Stimulated activated memory B cell treated with anti-CD40 and anti-IgM and Interleukin-4, amounts not matched to agents 10 μg/mL and 1 μg/mL and 100 μg/mL, for 72 hours (primary cell): Measurements from ENCODE around the gene IL5.
"Not testable (repeated sequence)": the region's sequence is repeated elsewhere in the genome, so short reads cannot be mapped to it uniquely, and the experiment has no call there.

Source experiments
- ATAC-seq: fragments of 150-1000 bp; cut with Tn5 transposase; 2 replicates; pipeline ENCODE4 v1.10.0; 2021
- H3K27ac Mint-ChIP-seq: one replicate; pipeline ENCODE4 v1.8.0; 2022; ENCODE audit warnings: mild to moderate bottlenecking, mixed read lengths
- H3K27me3 Mint-ChIP-seq: one replicate; pipeline ENCODE4 v1.8.0; 2022; ENCODE audit warnings: mixed read lengths
- H3K36me3 Mint-ChIP-seq: one replicate; pipeline ENCODE4 v1.8.0; 2022; ENCODE audit warnings: mixed read lengths
- H3K4me1 Mint-ChIP-seq: one replicate; pipeline ENCODE4 v1.8.0; 2022; ENCODE audit warnings: mixed read lengths
- H3K4me3 Mint-ChIP-seq: one replicate; pipeline ENCODE4 v1.8.0; 2022; ENCODE audit warnings: mild to moderate bottlenecking, moderate library complexity, mixed read lengths
- H3K9me3 Mint-ChIP-seq: one replicate; pipeline ENCODE4 v1.8.0; 2022; ENCODE audit warnings: mixed read lengths

The IL5 gene

DNA sequence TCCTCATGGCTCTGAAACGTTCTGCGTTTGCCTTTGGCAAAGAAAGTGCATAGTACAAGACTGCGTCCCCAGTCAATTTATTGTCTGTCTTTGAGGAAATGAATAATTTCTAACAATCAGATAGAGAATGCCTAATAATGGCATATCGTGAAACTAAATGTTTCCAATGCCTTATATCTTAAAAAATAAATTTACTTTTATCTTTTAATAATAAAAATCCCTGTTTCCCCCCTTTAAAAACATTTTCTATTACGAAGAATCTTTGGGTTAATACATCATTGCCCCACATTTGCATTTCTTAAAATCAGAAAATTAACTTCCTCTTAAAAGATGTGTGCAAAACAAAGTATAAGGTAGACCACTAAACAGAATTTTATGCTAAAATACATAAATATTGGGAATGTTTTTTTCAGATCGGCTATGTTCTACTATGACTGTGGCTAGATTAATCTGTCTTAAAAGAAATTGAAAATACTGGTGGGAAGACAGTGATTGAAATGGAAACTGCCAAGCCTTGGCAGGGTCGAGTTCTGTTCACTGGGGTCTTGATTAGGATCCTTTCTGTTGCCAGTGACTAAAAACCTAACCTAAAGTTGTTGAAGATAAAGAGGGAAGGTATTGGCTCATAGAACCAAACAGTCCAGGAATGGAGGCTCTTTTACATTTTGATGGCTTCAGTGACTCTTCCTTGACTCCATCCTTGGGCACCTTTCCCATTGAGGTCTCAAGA, at the start of gene IL5:
Gene IL5, minus strand, starts transcription at position 51 of the 730 bp plus-strand sequence. Its CDS starts 44 bp downstream, at position 7.
- no peaks in the 10 kb centered on the region for H3K27me3 Mint-ChIP-seq
- no peaks in the 10 kb centered on the region for H3K36me3 Mint-ChIP-seq
- no peaks in the 10 kb centered on the region for H3K9me3 Mint-ChIP-seq
- ATAC-seq = no peak
- H3K4me1 Mint-ChIP-seq = no peaks in the 10 kb centered on the region
- H3K4me3 Mint-ChIP-seq = no peak within 1 kb of the TSS
- H3K27ac Mint-ChIP-seq = no peak within 1 kb of the TSS

- H3K27me3 Mint-ChIP-seq = no peaks in the 10 kb centered on the region
- no peaks in the 10 kb centered on the region for H3K9me3 Mint-ChIP-seq
- H3K36me3 Mint-ChIP-seq = peaks cover 60% of the 10 kb centered on the region
- H3K27ac Mint-ChIP-seq = no peak overlapping the region
- ATAC-seq = no peak
- no peaks in the 10 kb centered on the region for H3K4me1 Mint-ChIP-seq
- no peak overlapping the region for H3K4me3 Mint-ChIP-seq
Observed at GRCh38 chr5:132592521-132592920, 49.2 kb upstream of the IL5 start.

GRCh38 chr5:132591145-132591544, 47.8 kb upstream of the IL5 start:
- no peak for ATAC-seq
- Mint-ChIP-seq H3K9me3 (no peaks in the 10 kb centered on the region), H3K4me1 (no peaks in the 10 kb centered on the region), H3K36me3 (peaks cover 54% of the 10 kb centered on the region), H3K4me3 (no peak overlapping the region), H3K27me3 (no peaks in the 10 kb centered on the region), H3K27ac (no peak overlapping the region)

DNA sequence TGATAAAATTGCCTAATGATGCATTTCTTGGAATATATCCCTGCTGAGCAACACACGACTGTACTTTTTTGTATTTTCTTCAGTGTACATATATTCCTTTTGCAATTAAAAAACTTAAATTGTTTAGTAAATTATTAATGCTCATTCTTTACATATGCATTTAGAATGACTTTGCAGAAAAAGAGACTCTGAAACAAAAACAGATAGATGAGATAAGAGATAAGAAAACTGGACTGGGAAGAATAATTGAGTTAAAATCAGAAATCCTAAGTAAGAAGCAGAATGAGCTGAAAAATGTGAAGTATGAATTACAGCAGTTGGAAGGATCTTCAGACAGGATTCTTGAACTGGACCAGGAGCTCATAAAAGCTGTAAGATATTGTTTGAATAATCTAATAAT, 46.1 kb upstream of the IL5 start:
- Mint-ChIP-seq H3K27me3 (no peaks in the 10 kb centered on the region), H3K27ac (no peak overlapping the region), H3K36me3 (peaks cover 55% of the 10 kb centered on the region), H3K4me3 (no peak overlapping the region), H3K4me1 (no peaks in the 10 kb centered on the region), H3K9me3 (no peaks in the 10 kb centered on the region)
- no peak for ATAC-seq

- Mint-ChIP-seq H3K9me3 (no peaks in the 10 kb centered on the region), H3K36me3 (peaks cover 66% of the 10 kb centered on the region), H3K4me3 (no peak overlapping the region), H3K27me3 (no peaks in the 10 kb centered on the region), H3K4me1 (no peaks in the 10 kb centered on the region), H3K27ac (no peak overlapping the region)
- ATAC-seq = no peak
Observed at GRCh38 chr5:132586063-132586462, 42.7 kb upstream of the IL5 start.

DNA sequence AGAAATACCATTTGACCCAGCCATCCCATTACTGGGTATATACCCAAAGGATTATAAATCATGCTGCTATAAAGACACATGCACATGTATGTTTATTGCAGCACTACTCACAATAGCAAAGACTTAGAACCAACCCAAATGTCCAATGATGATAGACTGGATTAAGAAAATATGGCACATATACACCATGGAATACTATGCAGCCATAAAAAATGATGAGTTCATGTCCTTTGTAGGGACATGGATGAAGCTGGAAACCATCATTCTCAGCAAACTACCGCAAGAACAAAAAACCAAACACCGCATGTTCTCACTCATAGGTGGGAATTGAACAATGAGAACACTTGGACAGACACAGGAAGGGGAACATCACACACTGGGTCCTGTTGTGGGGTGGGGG, 41.2 kb upstream of the IL5 start:
- H3K36me3 Mint-ChIP-seq = peaks cover 51% of the 10 kb centered on the region
- not testable (repeated sequence) for H3K9me3 Mint-ChIP-seq, H3K27ac Mint-ChIP-seq, ATAC-seq, H3K4me3 Mint-ChIP-seq, H3K4me1 Mint-ChIP-seq, H3K27me3 Mint-ChIP-seq

DNA sequence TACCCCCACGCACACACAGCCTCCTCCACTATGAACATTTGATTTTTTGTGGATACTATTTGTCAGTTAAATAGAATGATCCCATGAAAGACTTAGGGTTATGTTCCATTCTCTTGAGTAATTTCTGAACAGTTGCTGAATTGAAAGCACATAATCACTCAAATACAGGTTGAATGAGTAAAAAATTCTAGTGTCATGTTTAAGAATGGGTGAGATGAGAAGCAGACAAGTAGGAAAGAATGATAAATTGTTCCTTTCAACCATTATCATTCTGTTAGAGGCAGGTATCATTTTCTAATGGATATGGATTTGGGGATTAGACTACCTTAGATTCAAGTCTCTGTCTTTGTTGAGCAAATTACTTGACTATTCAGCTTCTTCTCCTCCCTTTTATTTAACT, 32.8 kb upstream of the IL5 start:
- peaks cover 65% of the 10 kb centered on the region for H3K36me3 Mint-ChIP-seq
- no peaks in the 10 kb centered on the region for H3K9me3 Mint-ChIP-seq
- ATAC-seq = no peak
- H3K4me3 Mint-ChIP-seq = no peak overlapping the region
- peaks cover 6% of the 10 kb centered on the region for H3K4me1 Mint-ChIP-seq
- H3K27ac Mint-ChIP-seq = no peak overlapping the region
- no peaks in the 10 kb centered on the region for H3K27me3 Mint-ChIP-seq

DNA sequence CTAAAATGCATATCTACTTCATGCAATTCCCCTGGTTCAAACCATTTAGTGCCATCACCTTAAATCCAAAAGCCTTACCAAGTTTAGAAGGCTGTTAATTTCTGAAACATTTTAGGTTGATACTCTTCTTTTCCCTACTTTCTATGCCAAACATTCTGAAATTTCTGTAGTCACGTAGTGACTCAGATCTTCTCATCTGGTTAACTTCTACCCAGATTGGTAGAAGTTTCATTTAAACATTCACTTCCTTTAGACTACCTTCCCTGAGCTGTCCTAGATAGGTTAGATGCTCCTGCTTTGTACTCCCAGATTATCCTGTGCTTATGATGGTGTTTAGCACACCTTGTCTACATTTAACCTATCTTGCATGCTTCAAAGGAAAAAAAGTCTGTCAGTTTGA, 23.3 kb upstream of the IL5 start:
- ATAC-seq = no peak
- Mint-ChIP-seq H3K36me3 (peaks cover 51% of the 10 kb centered on the region), H3K27me3 (no peaks in the 10 kb centered on the region), H3K9me3 (peaks cover 3% of the 10 kb centered on the region), H3K4me1 (peaks cover 20% of the 10 kb centered on the region), H3K4me3 (no peak overlapping the region), H3K27ac (no peak overlapping the region)

DNA sequence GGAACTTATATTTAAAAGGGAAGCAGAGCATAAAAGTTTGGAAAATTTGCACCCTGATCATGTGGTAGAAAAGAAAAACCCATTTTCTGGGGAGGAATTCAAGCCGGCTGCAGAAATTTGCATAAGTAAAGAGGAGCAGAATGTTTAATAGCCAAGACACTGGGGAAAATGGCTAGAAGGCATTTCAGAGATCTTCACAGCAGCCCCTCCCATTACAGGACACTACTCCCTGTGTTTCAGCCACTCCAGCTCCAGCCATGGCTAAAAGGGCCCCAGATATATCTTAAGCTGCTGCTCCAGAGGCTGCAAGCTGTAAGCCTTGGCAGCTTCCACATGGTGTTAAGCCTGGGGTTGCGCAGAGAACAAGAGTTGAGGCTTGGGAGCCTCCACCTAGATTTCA, 21.2 kb upstream of the IL5 start:
- H3K9me3 Mint-ChIP-seq, H3K4me3 Mint-ChIP-seq, ATAC-seq, H3K27me3 Mint-ChIP-seq, H3K27ac Mint-ChIP-seq: not testable (repeated sequence)
- Mint-ChIP-seq H3K36me3 (peaks cover 30% of the 10 kb centered on the region), H3K4me1 (peaks cover 13% of the 10 kb centered on the region)

DNA sequence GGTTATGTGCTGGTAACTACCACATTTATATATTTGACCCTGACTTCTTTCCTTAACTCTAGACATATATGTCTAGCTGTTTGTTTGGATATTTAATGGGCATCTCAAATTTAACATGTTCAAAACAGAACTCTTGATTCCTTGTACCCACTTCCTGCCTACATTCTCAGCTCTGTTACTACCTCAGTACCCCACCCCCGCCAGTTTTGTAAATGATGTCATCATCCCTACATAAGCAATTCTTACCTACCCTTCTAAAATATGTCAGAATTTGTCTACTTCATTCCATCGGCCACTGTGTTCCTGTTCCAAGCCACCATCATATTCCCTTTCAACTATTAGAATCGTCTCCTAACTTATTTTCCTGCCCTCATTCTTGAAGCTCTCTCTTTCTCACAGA, 18.3 kb upstream of the IL5 start:
- ATAC-seq = no peak

GRCh38 chr5:132559383-132560060, 16.2 kb upstream of the IL5 start:
- H3K4me1 Mint-ChIP-seq = peaks cover 19% of the 10 kb centered on the region
- H3K27me3 Mint-ChIP-seq = no peaks in the 10 kb centered on the region
- ATAC-seq = no peak
- no peaks in the 10 kb centered on the region for H3K36me3 Mint-ChIP-seq
- H3K9me3 Mint-ChIP-seq = no peaks in the 10 kb centered on the region
- no peak overlapping the region for H3K27ac Mint-ChIP-seq
- H3K4me3 Mint-ChIP-seq = no peak overlapping the region

More for the DNA sequence above, 18.3 kb upstream of the IL5 start:
- H3K36me3 Mint-ChIP-seq = peaks cover 5% of the 10 kb centered on the region
- peaks cover 18% of the 10 kb centered on the region for H3K4me1 Mint-ChIP-seq
- no peak overlapping the region for H3K4me3 Mint-ChIP-seq
- no peak overlapping the region for H3K27ac Mint-ChIP-seq
- H3K9me3 Mint-ChIP-seq = peaks cover 3% of the 10 kb centered on the region
- H3K27me3 Mint-ChIP-seq = no peaks in the 10 kb centered on the region

DNA sequence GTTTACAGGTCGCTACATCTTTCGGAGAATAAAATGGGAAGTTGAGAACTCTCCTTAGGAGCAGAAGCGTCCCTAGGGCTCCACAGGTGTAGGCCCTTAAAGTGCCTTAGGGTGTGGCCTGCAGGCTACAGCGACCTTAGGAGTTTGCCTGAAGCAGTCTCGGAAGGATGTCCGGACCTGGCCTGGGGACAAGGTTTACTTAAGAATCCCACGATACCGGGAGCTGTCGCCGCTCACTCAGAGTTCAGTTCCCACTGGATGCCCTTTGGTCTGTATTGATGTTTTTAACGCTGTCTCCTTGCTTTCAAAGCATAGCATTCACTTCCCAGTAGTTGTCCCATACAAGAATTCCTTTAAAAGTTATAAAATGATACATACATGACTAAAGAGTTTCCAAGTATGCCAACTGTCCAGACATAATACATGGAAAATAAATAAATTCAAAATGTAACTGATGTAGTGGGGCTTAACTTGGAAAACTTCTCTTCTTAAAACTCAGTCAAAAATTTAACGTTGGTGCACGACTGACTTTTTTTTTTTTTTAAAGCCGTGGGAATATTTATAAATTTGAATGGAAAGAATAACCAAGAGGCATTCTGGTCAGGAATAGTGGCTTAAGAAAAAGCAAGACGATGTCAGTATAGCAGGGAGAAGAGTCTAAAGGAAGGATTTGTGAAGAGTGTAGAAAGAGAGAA, 14.3 kb upstream of the IL5 start:
- H3K9me3 Mint-ChIP-seq = no peaks in the 10 kb centered on the region
- H3K4me1 Mint-ChIP-seq = peaks cover 19% of the 10 kb centered on the region
- peak; percentile 58 for ATAC-seq
- H3K4me3 Mint-ChIP-seq = peak overlapping the region; percentile 98
- H3K27me3 Mint-ChIP-seq = no peaks in the 10 kb centered on the region
- peak overlapping the region; percentile 98 for H3K27ac Mint-ChIP-seq
- H3K36me3 Mint-ChIP-seq = no peaks in the 10 kb centered on the region

- H3K27ac Mint-ChIP-seq = peak within 1 kb of the TSS; percentile 98
- H3K36me3 Mint-ChIP-seq = no peaks in the 10 kb centered on the region
- no peaks in the 10 kb centered on the region for H3K27me3 Mint-ChIP-seq
- peak; percentile 100 for ATAC-seq
- no peaks in the 10 kb centered on the region for H3K9me3 Mint-ChIP-seq
- H3K4me3 Mint-ChIP-seq = peak within 1 kb of the TSS; percentile 98
- H3K4me1 Mint-ChIP-seq = peaks cover 20% of the 10 kb centered on the region
Observed at GRCh38 chr5:132556763-132557477, 13.6 kb upstream of the IL5 start, which contains the start of gene RAD50. TSS of gene RAD50 (plus strand) at chr5:132556977. CDS start at chr5:132557325, 348 bp downstream.

- H3K4me3 Mint-ChIP-seq = peak overlapping the region; percentile 98
- H3K36me3 Mint-ChIP-seq = no peaks in the 10 kb centered on the region
- H3K27ac Mint-ChIP-seq = peak overlapping the region; percentile 98
- no peaks in the 10 kb centered on the region for H3K9me3 Mint-ChIP-seq
- H3K27me3 Mint-ChIP-seq = no peaks in the 10 kb centered on the region
- peaks cover 25% of the 10 kb centered on the region for H3K4me1 Mint-ChIP-seq
- no peak for ATAC-seq
Observed at GRCh38 chr5:132556153-132556762, 12.9 kb upstream of the IL5 start.

DNA sequence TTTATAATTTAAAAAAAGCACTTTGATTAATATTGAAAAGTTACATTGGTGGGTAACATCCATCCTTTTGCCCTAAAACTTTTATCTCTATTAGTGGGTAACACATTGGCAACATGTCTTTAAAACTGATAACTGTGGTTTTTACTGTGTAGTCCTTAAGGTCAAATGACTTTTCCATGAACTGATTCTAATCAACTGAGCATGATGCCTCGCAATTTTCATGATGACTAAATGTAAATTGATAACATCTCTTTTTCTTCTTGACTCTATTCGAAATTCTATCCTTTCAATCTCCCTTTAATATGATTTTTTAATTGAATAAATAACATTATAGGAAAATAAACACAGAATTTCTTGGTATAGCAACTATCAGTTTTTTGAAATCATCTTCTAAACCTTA, 6.3 kb upstream of the IL5 start:
- H3K27me3 Mint-ChIP-seq = no peaks in the 10 kb centered on the region

More for the DNA sequence above, 6.3 kb upstream of the IL5 start:
- Mint-ChIP-seq H3K4me3 (no peak overlapping the region), H3K9me3 (no peaks in the 10 kb centered on the region), H3K27ac (no peak overlapping the region), H3K36me3 (no peaks in the 10 kb centered on the region), H3K4me1 (peaks cover 6% of the 10 kb centered on the region)
- ATAC-seq = no peak
